Inferior parietal cortex (tissue), 1 donor: ENCODE data around the gene KISS1R.
"Not testable (repeated sequence)": the region's sequence is repeated elsewhere in the genome, so short reads cannot be mapped to it uniquely, and the experiment has no call there.

Source experiments
- DNase-seq: peaks from one replicate; pipeline ENCODE4 v3.0.0-alpha.2; 2016; ENCODE audit errors: extremely low spot score

Gene KISS1R

GRCh38 chr19:953445-954271 lies 36.5 kb downstream of the KISS1R start:
- DNase-seq, result no peak

GRCh38 chr19:954272-954671 lies 37.1 kb downstream of the KISS1R start:
- DNase-seq, result no peak

- no peak for DNase-seq
These were observed 37.8 kb downstream of the KISS1R start for GRCh38 chr19:954672-955494.

- no peak for DNase-seq
These were observed 39.0 kb downstream of the KISS1R start for GRCh38 chr19:955803-956765.

- DNase-seq, result no peak
These were observed 39.8 kb downstream of the KISS1R start for GRCh38 chr19:956766-957440.

GRCh38 chr19:957578-957977 lies 40.4 kb downstream of the KISS1R start:
- DNase-seq, result not testable (repeated sequence)

- no peak for DNase-seq
These were observed 42.1 kb downstream of the KISS1R start for GRCh38 chr19:958967-959855.

GRCh38 chr19:960020-960419 lies 42.9 kb downstream of the KISS1R start:
- DNase-seq, result no peak

GRCh38 chr19:960601-960938 lies 43.4 kb downstream of the KISS1R start:
- no peak for DNase-seq

- no peak for DNase-seq
These were observed 44.9 kb downstream of the KISS1R start for GRCh38 chr19:961866-962620.

- DNase-seq, result no peak
These were observed 45.7 kb downstream of the KISS1R start for GRCh38 chr19:962683-963400.

GRCh38 chr19:963486-963951 lies 46.4 kb downstream of the KISS1R start:
- no peak for DNase-seq

- no peak for DNase-seq
These were observed 47.0 kb downstream of the KISS1R start for GRCh38 chr19:964116-964520.

GRCh38 chr19:964761-965694 lies 47.9 kb downstream of the KISS1R start:
- no peak for DNase-seq

GRCh38 chr19:966485-967088 lies 49.5 kb downstream of the KISS1R start:
- no peak for DNase-seq
